Urothelium cell line (cell line): ENCODE results near the gene CD300LF.

Source experiments
- DNase-seq: peaks from one replicate; pipeline ENCODE4 v3.0.0; 2011; ENCODE audit warnings: low spot score, mixed read lengths
- FAIRE-seq: peaks from 2 replicates; lab custom pipeline; 2011; peaks lifted over from hg19 to GRCh38; lab: Jason Lieb, UNC

The CD300LF gene

GRCh38 chr17:74730491-74731346 is 18.0 kb upstream of the CD300LF start:
- FAIRE-seq, result no peak
- DNase-seq, result no peak

DNA sequence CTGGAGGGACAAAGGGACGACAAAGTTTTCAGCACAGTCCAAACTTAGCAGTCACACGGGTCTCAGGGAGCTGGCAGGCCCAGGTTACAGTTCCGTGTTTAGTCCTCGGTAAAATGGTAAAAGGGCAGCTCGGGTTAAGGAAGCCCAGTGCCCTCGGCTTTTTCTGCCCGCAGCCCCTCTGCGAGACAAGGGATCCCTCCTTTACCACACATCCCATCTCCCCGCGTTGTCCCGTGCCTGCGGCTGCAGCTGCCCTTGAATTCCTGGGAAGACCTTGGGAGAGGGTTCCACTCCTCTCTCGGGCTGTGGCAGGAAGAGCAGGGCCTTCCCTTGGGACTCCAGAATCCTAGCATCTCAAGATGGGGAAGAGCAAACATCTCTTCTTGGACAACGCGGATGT is 17.1 kb upstream of the CD300LF start:
- FAIRE-seq, result no peak
- no peak for DNase-seq

DNA sequence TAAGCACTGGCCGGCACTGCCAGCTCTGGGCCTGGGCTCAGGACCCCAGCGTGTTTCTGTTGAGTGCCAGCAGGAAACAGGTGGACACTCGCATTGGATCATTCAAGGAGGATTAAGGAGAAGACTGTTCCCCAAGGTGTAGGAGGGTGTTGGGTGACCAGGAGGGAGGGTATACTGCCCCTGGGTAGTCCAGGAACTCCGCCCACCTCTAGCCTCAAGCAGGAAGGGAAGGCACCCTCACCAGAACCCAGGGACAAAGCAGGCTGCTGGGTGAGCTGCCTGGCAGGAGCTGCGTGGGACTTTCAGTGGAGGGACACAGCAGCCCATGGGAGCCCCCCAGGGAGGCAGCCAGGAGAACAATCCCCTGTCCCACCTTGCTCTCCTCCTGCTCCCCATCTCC is 16.6 kb upstream of the CD300LF start:
- FAIRE-seq, result no peak

GRCh38 chr17:74728702-74729075 is 16.0 kb upstream of the CD300LF start:
- DNase-seq, result no peak
- FAIRE-seq, result peak; percentile 99

More for the DNA sequence above, 16.6 kb upstream of the CD300LF start:
- DNase-seq, result no peak

DNA sequence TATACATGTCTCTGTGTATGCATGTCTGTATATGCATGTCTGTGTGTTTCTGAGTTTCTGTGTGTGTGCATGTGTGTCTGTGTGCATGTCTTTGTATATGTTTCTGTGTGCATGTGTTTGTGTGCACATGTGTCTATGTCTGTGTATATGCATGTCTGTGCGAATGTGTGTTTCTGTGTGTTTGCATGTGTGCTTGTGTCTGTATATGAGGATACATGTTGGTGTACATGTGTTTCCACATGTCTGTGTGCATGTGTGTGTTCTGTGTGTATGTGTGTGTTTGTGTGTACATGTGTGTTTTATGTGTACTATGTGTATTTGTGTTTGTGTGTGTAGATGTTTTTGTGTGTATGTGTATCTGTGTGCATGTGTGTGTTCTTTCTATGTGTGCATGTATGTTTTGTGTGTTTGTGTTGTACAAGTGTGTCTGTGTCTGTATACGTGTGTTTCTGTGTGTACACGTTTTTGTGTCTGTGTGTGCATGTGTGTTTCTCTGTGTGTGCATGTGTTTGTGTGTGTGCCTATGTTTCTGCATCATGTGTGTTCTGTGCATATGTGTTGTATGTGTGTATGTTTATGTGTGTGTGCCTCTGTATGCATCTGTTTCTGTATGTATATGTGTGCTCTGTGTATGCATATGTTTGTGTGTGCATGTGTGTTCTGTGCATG is 15.4 kb upstream of the CD300LF start:
- no peak for FAIRE-seq
- no peak for DNase-seq

DNA sequence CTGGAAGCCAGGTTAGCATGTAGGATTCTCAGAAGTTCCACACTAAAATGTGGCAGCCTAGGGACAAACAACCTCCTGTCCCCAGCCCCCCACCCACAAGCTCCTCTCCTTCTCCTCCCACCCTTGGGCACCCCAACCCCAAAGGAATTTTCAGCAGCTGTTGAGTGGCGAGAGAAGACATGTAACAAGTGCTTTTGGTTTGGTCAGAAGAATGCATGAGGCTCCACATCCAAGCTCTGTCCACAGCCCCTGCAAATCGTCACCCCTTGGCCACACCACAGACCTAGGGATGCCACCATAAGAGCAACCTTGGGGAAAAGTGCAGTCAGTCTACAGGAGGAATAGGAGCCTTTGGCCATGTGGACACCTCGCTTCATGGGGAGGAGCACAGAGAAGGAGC is 12.4 kb upstream of the CD300LF start:
- no peak for DNase-seq

GRCh38 chr17:74723891-74724290 is 11.2 kb upstream of the CD300LF start:
- FAIRE-seq (no peak), DNase-seq (no peak)

More for the DNA sequence above, 12.4 kb upstream of the CD300LF start:
- FAIRE-seq, result no peak

GRCh38 chr17:74722782-74723181 is 10.1 kb upstream of the CD300LF start:
- DNase-seq (no peak), FAIRE-seq (no peak)

GRCh38 chr17:74720506-74720905 is 7.8 kb upstream of the CD300LF start:
- FAIRE-seq (no peak), DNase-seq (no peak)

- no peak for DNase-seq
- FAIRE-seq, result no peak
These were observed 2.4 kb upstream of the CD300LF start for GRCh38 chr17:74715144-74715543.

- FAIRE-seq, result no peak
- DNase-seq, result no peak
These were observed 540 bp upstream of the CD300LF start for GRCh38 chr17:74713171-74713755.

DNA sequence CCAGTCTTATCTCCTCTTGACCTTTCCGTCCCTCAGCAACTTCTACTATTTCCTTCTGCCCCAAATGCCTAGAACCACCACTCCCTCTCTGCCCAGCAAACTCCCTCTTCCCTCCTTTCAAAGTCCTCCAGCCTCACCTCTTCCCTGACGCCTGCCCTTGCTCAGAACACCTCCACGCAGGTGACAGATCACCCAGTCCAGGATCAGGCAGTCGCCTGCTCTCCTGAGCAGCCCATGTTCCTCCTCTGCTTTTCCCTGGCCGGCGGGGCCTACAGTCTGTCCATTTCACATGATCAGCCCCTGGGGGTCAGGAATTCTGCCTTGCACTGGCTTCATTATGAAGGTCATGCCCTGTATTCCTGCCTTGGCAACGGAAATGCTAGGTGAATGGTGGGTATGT is 422 bp downstream of the CD300LF start:
- FAIRE-seq, result peak; percentile 17
- DNase-seq, result no peak

DNA sequence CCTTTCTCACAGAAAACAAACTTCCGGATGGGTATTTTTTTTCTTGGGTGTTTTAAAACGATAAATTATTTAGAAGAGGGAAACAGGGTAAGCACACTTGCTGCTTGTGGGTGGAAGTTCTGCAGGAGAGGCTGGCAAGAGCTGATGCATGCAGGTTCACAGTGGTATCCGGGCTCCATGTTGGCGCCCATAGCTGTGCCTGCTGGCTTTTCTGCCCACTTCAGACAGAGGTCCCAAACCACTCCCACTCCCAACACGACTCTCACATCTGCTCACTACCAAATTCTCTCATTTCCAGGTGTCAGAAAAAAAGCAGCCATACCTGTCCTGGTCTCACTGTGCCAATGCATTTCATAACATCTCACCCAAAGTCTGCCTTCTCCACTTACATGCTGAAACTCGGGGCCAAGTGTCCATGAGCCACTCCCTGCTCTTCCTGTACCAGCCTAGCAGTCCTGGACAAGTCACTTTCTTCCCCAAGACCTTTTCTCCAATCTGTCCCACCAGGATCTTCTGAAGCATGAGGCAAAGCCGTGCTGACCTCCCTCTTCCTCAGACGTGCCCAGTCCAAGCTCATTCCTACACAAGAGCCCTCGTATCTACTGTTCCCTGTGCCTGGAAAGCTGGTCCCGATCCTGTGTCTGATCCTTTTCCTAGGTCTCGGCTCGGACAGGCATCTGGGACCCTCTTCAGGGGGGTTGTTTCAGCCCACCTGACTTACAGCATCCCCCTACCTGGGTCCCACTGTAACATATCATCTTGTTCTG is 1.5 kb downstream of the CD300LF start:
- DNase-seq, result no peak
- no peak for FAIRE-seq

- FAIRE-seq, result no peak
- no peak for DNase-seq
These were observed 8.2 kb downstream of the CD300LF start for GRCh38 chr17:74704544-74704943.

- DNase-seq, result no peak
- no peak for FAIRE-seq
These were observed 9.4 kb downstream of the CD300LF start for GRCh38 chr17:74703311-74703710.

GRCh38 chr17:74702116-74702871 is 10.4 kb downstream of the CD300LF start:
- no peak for DNase-seq

DNA sequence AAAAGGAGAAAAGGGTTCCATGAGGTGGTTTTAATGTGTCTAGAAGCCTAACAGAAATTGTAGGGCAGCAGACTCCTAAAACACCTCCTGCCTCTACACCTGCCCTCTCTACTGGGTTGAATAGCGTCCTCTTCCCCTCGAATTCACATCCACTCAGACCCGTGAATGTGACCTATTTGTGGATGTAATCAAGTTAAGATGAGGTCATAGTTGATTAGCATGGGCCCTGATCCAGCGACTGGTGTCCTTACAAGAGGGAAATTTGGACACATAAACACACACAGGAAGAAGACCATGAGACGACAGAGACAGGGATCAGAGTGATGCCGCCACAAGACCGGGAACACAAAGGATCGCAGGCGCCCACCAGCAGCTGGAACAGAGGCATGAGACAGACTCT is 13.5 kb downstream of the CD300LF start:
- DNase-seq, result no peak
- peak; percentile 58 for FAIRE-seq

More at GRCh38 chr17:74702116-74702871, 10.4 kb downstream of the CD300LF start:
- FAIRE-seq, result no peak

GRCh38 chr17:74698069-74698468 is 14.7 kb downstream of the CD300LF start:
- DNase-seq (no peak), FAIRE-seq (peak; percentile 48)

- DNase-seq, result no peak
- no peak for FAIRE-seq
These were observed 15.2 kb downstream of the CD300LF start for GRCh38 chr17:74697515-74697914.

DNA sequence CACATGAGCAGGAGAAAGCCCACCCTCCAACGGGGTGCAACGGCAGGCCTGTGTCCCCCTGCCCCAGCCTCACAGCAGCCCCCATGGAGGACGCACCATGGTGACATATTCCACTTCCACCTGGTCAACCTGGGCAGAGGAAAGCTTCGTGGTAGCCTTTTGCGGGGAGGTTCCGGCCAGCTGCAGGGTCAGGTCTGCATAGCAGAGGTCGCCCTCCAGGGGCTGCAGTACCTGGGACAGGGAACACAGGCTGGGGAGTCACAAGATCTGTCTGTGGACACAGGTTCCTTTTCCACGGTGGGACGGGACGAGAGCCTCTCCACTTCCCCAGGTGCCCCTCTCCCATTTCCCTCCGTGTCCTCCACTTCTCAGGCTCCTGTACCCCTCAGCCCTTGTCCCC is 17.1 kb downstream of the CD300LF start:
- FAIRE-seq (no peak), DNase-seq (no peak)
